ENCODE data around the gene DMBX1.

The DMBX1 gene

GRCh38 chr1:46488343-46489168 lies 1.1 kb upstream of the DMBX1 start:
- H3K4me3 ChIP-seq (ENCODE audit: control insufficient read depth, low read depth, low read length) = no peak overlapping the region

GRCh38 chr1:46489169-46489637 lies 433 bp upstream of the DMBX1 start:
- no peak for DNase-seq (ENCODE audit: low read depth)
- H3K4me3 ChIP-seq (ENCODE audit: control insufficient read depth, low read depth, low read length) = no peak overlapping the region
- TF ChIP-seq CTCF (conservative IDR thresholded peaks at IDR 0.05; ENCODE audit: control insufficient read depth, insufficient read depth, low read depth, low read length) = no peak

More at GRCh38 chr1:46488343-46489168, 1.1 kb upstream of the DMBX1 start:
- no peak for TF ChIP-seq CTCF (conservative IDR thresholded peaks at IDR 0.05; ENCODE audit: control insufficient read depth, insufficient read depth, low read depth, low read length)
- peak; percentile 49 for DNase-seq (ENCODE audit: low read depth)

- no peak for TF ChIP-seq CTCF (conservative IDR thresholded peaks at IDR 0.05; ENCODE audit: control insufficient read depth, insufficient read depth, low read depth, low read length)
- H3K4me3 ChIP-seq (ENCODE audit: control insufficient read depth, low read depth, low read length) = no peak overlapping the region
- DNase-seq (ENCODE audit: low read depth) = no peak
These were observed 695 bp downstream of the DMBX1 start for GRCh38 chr1:46490406-46490655.

- H3K4me3 ChIP-seq (ENCODE audit: control insufficient read depth, low read depth, low read length) = no peak overlapping the region
- no peak for DNase-seq (ENCODE audit: low read depth)
- no peak for TF ChIP-seq CTCF (conservative IDR thresholded peaks at IDR 0.05; ENCODE audit: control insufficient read depth, insufficient read depth, low read depth, low read length)
These were observed 1.2 kb downstream of the DMBX1 start for GRCh38 chr1:46490656-46491442.

- H3K4me3 ChIP-seq (ENCODE audit: control insufficient read depth, low read depth, low read length) = no peak overlapping the region
- no peak for TF ChIP-seq CTCF (conservative IDR thresholded peaks at IDR 0.05; ENCODE audit: control insufficient read depth, insufficient read depth, low read depth, low read length)
- DNase-seq (ENCODE audit: low read depth) = no peak
These were observed 2.0 kb downstream of the DMBX1 start for GRCh38 chr1:46491443-46492268.

GRCh38 chr1:46492269-46492853 lies 2.7 kb downstream of the DMBX1 start:
- H3K4me3 ChIP-seq (ENCODE audit: control insufficient read depth, low read depth, low read length) = no peak overlapping the region
- TF ChIP-seq CTCF (conservative IDR thresholded peaks at IDR 0.05; ENCODE audit: control insufficient read depth, insufficient read depth, low read depth, low read length) = no peak

More at GRCh38 chr1:46492269-46492853, 2.7 kb downstream of the DMBX1 start:
- DNase-seq (ENCODE audit: low read depth) = no peak

Measured in fibroblast of mammary gland (primary cell).